Tibial nerve (tissue), 4 donors: ENCODE data around the gene LRCOL1. TPM values are rescaled to one million over a fixed set of nuclear protein-coding genes. Genes with fewer than 3 reads are reported as not detected.

Experiments used
- DNase-seq, 2 donors: peaks; one replicate each; pipeline ENCODE4 v3.0.0-alpha.2; 2019; ENCODE audit warnings: low spot score in 2 of 2
- H3K27ac ChIP-seq, 4 donors: fragments of 200-600 bp; sonication (generic) in 3 of 4; one replicate each; pipeline ENCODE4 v1.5.1; 2017 to 2019; ENCODE audit warnings: mild to moderate bottlenecking in 1 of 4
- H3K27me3 ChIP-seq, 2 donors: fragments of 200-600 bp; sonication (generic) in 1 of 2; one replicate each; pipeline versions ENCODE4 v1.5.1 to v1.6.0; 2017 to 2019
- H3K36me3 ChIP-seq, 3 donors: fragments of 200-600 bp; sonication (generic); one replicate each; pipeline ENCODE4 v1.5.1; 2018 to 2019
- H3K4me1 ChIP-seq, 4 donors: fragments of 200-600 bp; sonication (generic) in 3 of 4; one replicate each; pipeline ENCODE4 v1.5.1; 2017 to 2019
- H3K4me3 ChIP-seq, 4 donors: fragments of 200-600 bp; sonication (generic) in 3 of 4; one replicate each; pipeline ENCODE4 v1.5.1; 2017 to 2019; ENCODE audit warnings: mild to moderate bottlenecking in 1 of 4, moderate library complexity in 1 of 4
- H3K9me3 ChIP-seq, 4 donors: fragments of 200-600 bp; sonication (generic) in 3 of 4; one replicate each; pipeline ENCODE4 v1.5.1; 2017 to 2019
- CTCF ChIP-seq, 5 experiments: fragments of 200-600 bp in 3 of 5; fragments of 450-650 bp in 2 of 5; sonication (generic) in 3 of 5; IDR thresholded peaks; one replicate each; pipeline ENCODE4 v1.5.1; 2016 to 2019; ENCODE audit warnings: antibody characterized with exemption in 5 of 5, mild to moderate bottlenecking in 3 of 5, moderate library complexity in 2 of 5
- EP300 ChIP-seq, 2 donors: sonication (generic); formaldehyde crosslinking; IDR thresholded peaks; one replicate each; pipeline ENCODE4 v1.6.1; 2017; ENCODE audit warnings: antibody characterized with exemption in 2 of 2, mild to moderate bottlenecking in 1 of 2
- POLR2A ChIP-seq, 2 donors: fragments of 450-650 bp; IDR thresholded peaks; one replicate each; pipeline ENCODE4 v1.6.1; 2017; ENCODE audit warnings: antibody characterized with exemption in 2 of 2, mild to moderate bottlenecking in 2 of 2, moderate library complexity in 2 of 2
- WGBS, 2 donors: methylation state at CpG; one replicate each; pipeline ENCODE4 v1.1.5; 2018; 5-methylcytosine and 5-hydroxymethylcytosine counted together
- total RNA-seq, 4 donors: library from RNA; depleted of rRNA; stranded (reverse); fragments of >200 nt; gene quantifications; one replicate each; pipeline ENCODE4 v1.1.0, GENCODE V29; 2016

Gene LRCOL1
- total RNA-seq, 4 donors from 2014 or later, result not detected

GRCh38 chr12:132637811-132638210 is 27.4 kb upstream of the LRCOL1 start:
- no peak for DNase-seq
- no peak overlapping the region for H3K4me3 ChIP-seq
- TF ChIP-seq EP300 (IDR thresholded peaks at IDR 0.05), result no peak
- no peak for TF ChIP-seq CTCF (IDR thresholded peaks at IDR 0.05)
- TF ChIP-seq POLR2A (IDR thresholded peaks at IDR 0.05), result no peak
- peaks cover 0 to 97% (median 12%) of the 10 kb centered on the region in 3 donors for H3K36me3 ChIP-seq
- no peaks in the 10 kb centered on the region for H3K9me3 ChIP-seq
- WGBS, 2 donors, result 88 to 90% methylated on average over 18 of the region's 18 CpGs
- peaks cover 0 to 8% (median 0%) of the 10 kb centered on the region in 4 donors for H3K4me1 ChIP-seq
- H3K27ac ChIP-seq, result no peak overlapping the region
- no peaks in the 10 kb centered on the region for H3K27me3 ChIP-seq

- no peak overlapping the region for H3K4me3 ChIP-seq
- H3K27me3 ChIP-seq, result no peaks in the 10 kb centered on the region
- no peak for DNase-seq
- H3K36me3 ChIP-seq, result peaks cover 0 to 97% (median 5%) of the 10 kb centered on the region in 3 donors
- peaks cover 0 to 8% (median 0%) of the 10 kb centered on the region in 4 donors for H3K4me1 ChIP-seq
- no peak overlapping the region for H3K27ac ChIP-seq
- H3K9me3 ChIP-seq, result no peaks in the 10 kb centered on the region
- 88 to 90% methylated on average over 29 of the region's 29 CpGs for WGBS, 2 donors
- TF ChIP-seq EP300 (IDR thresholded peaks at IDR 0.05), result no peak
- TF ChIP-seq POLR2A (IDR thresholded peaks at IDR 0.05), result no peak
- no peak for TF ChIP-seq CTCF (IDR thresholded peaks at IDR 0.05)
Observed at GRCh38 chr12:132635076-132635955, 24.9 kb upstream of the LRCOL1 start.

GRCh38 chr12:132634411-132634990 is 24.1 kb upstream of the LRCOL1 start:
- peaks cover 0 to 97% (median 5%) of the 10 kb centered on the region in 3 donors for H3K36me3 ChIP-seq

GRCh38 chr12:132633901-132634300 is 23.5 kb upstream of the LRCOL1 start:
- DNase-seq, result no peak
- WGBS, 2 donors, result 82 to 87% methylated on average over 10 of the region's 10 CpGs
- H3K27ac ChIP-seq, result no peak overlapping the region
- no peak overlapping the region for H3K4me3 ChIP-seq
- TF ChIP-seq EP300 (IDR thresholded peaks at IDR 0.05) (no peak), POLR2A (IDR thresholded peaks at IDR 0.05) (no peak), CTCF (IDR thresholded peaks at IDR 0.05) (no peak)
- H3K4me1 ChIP-seq, result peaks cover 0 to 4% (median 0%) of the 10 kb centered on the region in 4 donors
- no peaks in the 10 kb centered on the region for H3K27me3 ChIP-seq
- no peaks in the 10 kb centered on the region for H3K9me3 ChIP-seq
- peaks cover 0 to 97% (median 5%) of the 10 kb centered on the region in 3 donors for H3K36me3 ChIP-seq

More at GRCh38 chr12:132634411-132634990, 24.1 kb upstream of the LRCOL1 start:
- Histone ChIP-seq H3K4me3 (no peak overlapping the region), H3K4me1 (peaks cover 0 to 8% (median 0%) of the 10 kb centered on the region in 4 donors), H3K9me3 (no peaks in the 10 kb centered on the region), H3K27me3 (no peaks in the 10 kb centered on the region), H3K27ac (no peak overlapping the region)
- 95 to 96% methylated on average over 21 of the region's 21 CpGs for WGBS, 2 donors
- no peak for TF ChIP-seq EP300 (IDR thresholded peaks at IDR 0.05)
- TF ChIP-seq CTCF (IDR thresholded peaks at IDR 0.05), result no peak
- no peak for TF ChIP-seq POLR2A (IDR thresholded peaks at IDR 0.05)
- no peak for DNase-seq

- DNase-seq, result no peak
- Histone ChIP-seq H3K9me3 (no peaks in the 10 kb centered on the region), H3K4me3 (no peak overlapping the region), H3K27me3 (no peaks in the 10 kb centered on the region), H3K36me3 (peaks cover 0 to 98% (median 5%) of the 10 kb centered on the region in 3 donors), H3K27ac (no peak overlapping the region), H3K4me1 (no peaks in the 10 kb centered on the region)
- WGBS, 2 donors, result 94 to 96% methylated on average over 8 of the region's 8 CpGs
- TF ChIP-seq CTCF (IDR thresholded peaks at IDR 0.05) (no peak), EP300 (IDR thresholded peaks at IDR 0.05) (no peak), POLR2A (IDR thresholded peaks at IDR 0.05) (no peak)
Observed at GRCh38 chr12:132633398-132633797, 23.0 kb upstream of the LRCOL1 start.
